GM21576 (cell line): ENCODE data around the gene CASP6.

ENCODE experiments used
- ATAC-seq: cut with Tn5 transposase; IDR thresholded peaks from one replicate; pipeline ENCODE4 v1.9.1; 2021; ENCODE audit warnings: mild to moderate bottlenecking, moderate library complexity; ENCODE audit not compliant: unreplicated experiment

Gene CASP6

DNA sequence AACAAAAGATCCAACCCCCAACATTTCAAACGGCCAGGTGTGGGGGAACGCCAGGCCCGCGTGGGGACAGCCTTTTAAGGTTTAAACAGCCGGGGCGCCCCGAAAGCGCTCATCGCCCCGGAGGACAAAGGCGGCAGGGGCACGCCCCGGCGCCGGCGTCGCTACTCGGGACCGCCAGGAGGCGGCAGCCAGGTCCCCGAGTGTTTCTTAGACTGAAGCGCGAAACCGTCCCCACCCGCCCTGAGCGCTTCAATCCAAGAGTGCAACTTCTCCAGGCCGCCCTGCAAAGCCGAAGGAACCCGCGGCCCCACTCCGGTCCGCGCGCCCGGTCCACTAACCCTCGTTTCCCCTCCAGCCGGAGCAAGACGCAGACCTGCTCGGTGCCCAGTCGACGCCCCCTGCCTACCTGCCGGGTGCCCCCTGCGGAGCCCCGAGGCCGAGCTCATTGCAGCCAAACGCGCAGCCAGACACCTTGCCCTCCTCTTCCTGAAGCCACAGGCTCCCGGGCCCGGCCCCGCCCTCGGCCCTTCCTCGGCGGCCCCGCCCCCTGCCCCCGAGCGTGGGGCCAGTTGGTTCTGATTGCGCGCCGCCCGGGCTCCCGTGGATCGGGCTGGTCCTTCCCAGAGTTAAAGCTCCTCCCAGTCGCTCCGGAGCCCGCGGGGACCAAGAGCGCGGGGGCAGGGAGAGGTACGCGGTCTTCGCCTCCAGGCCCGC is at the start of gene CASP6:
CASP6 (minus strand) TSS at position 496 of the 714 bp plus-strand sequence; CDS start at position 446, 50 bp downstream.
- ATAC-seq, result peak; percentile 71

DNA sequence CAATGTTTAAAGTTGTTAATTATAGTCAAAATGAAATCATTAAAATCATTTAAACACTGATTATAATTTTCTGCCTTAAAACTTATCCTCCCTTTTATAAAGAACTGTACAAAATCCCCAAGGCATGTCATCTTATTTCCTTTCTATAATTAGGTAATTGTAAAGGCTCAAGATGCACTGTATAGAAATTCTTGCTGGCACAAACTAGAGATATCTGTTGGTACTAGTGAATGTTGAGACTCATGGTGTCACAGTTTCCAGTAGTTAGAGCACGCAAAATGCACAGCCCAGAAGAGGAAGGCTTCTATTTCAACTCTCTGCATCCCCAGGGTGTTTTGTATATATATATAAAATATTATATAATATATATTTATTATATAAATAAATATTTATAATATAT is 49.3 kb upstream of the CASP6 start:
- ATAC-seq, result no peak

DNA sequence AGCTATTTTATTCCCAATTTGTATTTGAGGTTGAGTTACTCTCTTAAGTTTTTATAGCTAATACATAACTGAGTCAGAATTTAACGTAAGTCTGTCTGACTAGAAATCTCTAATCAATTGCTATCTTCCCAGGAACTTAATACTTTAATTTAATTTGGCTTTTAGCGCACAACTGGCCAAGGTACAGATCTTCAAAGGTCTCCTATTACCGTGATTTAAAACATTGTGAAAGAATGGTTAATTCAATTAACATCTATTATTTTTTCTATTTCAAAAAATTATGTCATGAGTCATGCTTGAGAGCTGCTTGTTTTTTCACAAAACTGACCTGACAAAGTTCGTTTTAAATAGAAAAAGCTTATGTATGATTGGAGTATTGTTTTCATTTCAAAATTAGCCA is 48.6 kb upstream of the CASP6 start:
- ATAC-seq, result no peak

DNA sequence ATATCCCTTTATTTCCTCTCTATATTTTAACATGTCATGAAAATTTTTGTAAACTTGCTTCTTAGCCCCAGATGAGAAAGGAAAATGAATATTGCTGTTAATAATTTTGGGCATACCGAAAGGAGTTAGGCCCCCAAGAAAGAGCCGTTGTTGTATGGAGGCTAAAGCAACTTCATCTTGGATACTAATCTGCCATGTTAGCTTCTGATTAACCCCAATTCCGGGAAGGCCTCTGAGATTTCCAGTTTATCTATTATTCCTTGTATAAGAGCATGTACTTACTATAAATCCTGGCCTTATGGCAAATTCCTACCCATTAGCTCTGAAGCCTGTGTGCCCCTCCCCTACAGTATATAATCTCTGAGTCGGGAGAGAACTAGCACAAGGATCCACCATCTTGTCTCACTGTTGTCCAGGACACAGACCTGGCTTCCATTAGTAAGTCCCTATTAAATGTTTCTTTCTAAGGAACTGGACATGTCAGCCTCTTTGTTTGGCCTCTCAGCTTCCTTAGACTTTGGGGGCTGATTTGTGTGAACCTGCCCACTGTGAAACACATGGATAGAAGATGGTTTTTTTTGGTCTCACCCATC is 47.5 kb upstream of the CASP6 start:
- no peak for ATAC-seq

DNA sequence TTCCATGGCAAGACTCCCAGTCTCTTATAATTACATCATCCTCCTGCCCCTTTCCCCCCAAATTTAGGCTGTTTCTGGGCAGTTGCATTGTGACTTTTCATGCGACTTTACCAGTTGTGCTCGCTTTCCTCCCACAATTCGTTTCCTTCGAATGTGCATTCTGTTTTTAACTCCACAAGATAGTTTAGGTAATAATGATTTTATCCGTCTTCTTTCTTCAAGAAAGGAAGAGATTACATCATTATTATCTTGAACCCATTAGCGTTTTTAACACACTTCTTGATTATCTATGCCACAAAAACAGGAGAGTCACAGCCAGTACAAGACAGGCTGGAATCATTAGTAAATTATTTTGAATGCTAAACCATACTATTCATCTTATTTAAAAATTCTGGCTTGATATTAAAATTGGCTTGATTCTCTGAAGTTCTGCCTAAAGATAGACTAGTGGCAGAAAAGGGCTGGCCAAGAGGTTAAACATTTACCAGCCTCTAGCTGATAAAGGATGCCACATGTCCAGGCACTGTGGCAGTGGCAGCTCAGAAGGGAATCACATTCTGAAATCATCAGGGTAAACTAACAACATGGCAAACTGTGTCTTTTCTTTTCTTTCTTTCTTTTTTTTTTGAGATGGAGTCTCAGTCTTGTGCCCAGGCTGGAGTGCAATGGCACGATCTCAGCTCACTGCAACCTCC is 46.3 kb upstream of the CASP6 start:
- ATAC-seq, result no peak

DNA sequence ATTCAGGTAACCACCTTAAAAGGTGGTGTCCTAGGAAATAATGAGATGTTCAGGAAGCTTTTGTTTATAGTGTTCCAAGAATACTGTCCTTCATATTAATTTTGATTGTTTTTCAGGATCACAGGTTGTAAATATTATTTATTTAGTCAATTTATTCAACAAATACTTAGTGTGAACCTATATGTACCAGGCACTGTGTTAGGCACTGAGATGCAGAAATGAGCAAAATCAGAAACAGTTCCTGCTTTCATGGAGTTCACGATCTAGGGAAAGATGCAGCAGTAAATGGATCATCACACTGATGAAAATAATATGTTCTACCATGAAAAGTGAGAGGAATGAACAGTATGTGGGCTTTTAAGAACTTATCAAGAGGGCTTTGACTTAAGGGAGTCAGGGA is 44.9 kb upstream of the CASP6 start:
- ATAC-seq, result no peak

DNA sequence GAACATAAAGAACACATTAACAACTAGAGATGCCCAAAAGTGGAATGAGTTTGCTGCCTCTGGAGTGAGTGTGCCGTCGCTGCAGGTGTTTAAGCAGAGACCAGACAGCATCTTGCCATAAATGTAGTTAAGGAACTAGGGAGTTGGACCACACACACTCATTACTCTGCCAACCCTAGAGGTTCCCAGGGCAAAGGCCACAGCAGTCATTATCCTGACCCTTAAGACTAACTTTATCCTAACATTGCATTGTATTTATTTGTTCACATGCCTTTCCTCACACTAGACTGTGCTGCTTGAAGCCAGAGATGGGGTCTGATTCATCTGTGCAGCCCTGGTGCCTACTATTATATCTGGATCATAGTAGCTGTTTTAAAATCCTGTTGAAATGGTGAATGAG is 43.5 kb upstream of the CASP6 start:
- no peak for ATAC-seq

DNA sequence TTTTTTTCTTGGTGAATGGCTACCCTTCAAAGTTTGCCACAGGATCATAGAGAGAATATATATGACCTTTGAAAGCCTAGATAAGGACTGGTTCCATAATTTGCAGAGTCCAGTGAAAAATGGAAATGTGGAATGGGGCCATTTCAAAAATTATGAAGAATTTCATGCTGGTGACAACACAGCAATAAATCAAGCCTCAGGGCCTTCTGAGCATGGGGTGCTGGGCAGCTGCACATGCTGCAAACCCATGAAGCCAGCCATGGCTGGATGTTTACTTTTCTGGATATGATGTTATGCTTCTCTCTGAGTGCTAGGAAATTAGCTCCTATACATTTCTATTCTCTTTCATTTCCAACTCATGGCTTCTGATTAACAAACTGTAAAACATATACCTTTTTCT is 42.6 kb upstream of the CASP6 start:
- no peak for ATAC-seq

DNA sequence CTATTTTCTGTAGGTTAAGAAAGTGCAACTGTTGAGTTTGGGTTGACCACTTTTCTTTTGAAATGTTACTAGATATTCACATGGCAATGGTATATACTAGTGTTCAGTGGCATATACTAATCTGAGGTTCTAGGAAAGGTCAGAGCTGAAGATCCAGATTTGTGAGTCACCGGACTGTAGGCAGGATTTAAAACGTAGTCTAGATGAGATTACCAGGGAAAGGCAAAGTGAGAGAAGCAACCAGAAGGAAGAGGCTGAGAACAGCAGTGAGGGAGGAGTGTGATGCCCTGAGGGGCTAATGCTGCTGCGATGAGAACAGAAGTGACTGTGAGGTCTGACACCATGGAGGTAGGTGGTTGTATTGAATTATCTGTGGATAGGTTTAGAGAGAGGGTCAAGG is 36.3 kb upstream of the CASP6 start:
- no peak for ATAC-seq

DNA sequence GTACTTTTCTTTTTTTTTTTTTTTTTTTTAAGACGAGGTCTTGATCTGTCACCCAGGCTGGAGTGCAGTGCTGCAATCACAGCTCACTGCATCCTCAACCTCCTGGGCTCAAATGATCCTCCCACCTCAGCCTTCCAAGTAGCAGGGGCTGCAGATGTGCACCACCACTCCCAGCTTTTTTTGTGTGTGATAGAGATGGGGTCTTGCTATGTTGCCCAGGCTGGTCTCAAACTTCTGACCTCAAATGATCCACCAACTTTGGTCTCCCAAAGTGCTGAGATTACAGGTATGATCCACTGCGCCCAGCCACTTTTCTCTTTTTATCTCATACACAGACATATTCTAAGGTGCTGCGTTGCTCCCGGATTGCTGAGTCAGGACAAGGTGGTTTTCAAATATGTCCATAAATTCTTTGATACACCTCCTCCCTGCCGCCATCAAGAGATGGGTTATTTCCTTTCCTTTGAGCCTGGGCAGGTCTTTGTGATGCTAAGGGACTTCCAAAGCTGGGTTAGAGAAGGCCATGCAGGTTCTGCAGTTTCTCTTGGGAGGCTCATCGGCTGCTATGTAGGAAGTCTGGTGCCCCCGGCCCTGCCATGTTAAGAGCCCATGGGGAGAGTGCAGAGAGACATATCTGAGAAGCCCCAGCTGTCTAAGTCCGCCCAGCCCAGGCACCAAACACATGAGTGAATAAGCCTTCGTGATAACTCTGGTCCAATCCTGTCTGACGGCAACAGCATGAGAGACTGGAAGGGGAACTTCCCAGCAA is 35.0 kb upstream of the CASP6 start:
- no peak for ATAC-seq

DNA sequence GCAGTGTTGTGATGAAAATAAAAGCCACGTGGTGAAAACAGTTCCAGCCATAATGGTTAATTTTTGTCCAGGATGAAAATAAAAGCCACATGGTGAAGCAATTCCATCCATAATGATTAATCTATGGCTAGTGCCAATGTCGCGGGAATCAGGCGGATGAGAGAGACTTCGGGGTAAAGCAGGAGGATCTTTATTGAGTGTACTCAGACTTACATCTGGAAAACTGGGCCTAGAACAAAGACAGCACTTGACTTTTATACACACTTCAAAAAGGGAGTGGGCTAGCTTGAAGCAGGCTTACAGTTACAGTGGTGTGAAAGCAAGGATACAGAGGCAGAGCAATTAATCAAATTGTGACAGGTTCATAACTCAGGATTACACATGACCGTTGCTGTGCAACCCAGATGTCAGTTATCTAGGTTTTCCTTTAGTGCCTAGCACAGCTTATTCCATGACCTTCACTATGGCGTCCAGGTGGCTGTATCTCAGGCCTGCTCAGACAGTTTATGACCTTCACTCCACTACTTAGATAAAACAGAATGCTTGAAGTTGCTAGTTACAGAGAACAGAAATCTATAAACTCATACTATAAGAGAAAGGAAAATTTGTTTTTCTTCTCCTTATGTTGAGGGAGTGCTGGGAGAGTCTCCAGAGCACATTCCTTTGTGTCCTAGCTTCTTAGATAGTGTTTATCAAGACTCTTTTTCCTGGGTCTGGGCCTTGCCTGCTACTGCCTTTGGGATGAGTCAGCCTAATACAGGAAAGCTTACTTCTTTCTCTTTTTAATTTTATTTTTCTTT is 32.5 kb upstream of the CASP6 start:
- no peak for ATAC-seq

DNA sequence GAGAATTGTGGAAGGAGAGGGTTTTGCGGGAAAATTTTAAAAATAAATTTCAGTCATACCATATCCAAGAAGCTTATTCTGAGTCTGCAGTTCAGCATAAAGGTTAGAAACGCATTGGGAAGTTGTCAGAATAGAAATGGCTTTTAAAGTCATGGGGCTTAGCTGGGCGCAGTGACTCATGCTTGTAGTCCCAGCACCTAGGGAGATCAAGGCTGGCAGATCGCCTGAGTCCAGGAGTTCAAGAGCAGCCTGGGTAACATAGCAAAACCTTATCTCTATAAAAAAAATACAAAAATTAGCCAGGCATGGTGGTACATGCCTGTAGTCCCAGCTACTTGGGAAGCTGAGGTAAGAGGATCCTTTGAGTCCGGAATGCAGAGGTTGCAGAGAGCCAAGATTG is 30.5 kb upstream of the CASP6 start:
- ATAC-seq, result no peak

DNA sequence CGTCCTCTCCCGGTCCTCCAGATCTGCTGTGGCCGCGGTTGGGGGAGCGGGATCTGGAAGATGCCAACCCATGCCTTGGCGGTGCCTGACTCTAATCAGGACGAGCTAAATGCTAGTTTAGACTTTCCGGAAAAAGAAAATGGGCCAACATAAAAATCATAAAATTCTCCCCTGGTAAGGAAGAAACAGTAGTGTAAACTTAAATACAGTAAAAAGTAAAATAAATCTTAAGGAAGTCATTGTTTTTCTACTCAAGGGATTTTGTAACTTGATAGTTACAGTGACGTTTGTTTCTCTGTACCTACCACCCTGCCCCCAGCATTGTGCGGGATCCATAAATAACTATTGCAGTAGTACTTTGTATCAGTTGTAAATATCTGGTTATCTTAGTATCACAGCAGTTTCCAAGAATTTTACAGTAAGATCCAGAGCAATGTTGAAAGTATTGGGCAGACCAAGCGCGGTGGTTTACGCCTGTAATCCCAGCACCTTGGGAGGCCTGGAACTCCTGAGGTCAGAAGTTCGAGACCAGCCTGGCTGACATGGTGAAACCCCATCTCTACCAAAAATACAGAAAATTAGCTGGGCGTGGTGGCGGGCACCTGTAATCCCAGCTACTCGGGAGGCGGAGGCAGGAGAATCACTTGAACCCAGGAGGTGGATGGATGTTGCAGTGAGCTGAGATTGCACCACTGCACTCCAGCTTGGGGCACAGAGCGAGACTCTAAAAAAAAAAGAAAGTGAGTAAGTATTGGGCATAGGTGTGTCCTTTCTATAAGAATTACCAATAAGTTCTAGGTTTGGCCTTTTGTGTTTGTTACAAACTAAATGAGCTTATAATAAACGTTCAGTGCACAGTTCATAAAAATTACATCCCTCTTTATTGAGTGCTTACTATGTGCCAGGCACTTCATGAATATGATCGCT is 27.6 kb upstream of the CASP6 start:
- no peak for ATAC-seq

DNA sequence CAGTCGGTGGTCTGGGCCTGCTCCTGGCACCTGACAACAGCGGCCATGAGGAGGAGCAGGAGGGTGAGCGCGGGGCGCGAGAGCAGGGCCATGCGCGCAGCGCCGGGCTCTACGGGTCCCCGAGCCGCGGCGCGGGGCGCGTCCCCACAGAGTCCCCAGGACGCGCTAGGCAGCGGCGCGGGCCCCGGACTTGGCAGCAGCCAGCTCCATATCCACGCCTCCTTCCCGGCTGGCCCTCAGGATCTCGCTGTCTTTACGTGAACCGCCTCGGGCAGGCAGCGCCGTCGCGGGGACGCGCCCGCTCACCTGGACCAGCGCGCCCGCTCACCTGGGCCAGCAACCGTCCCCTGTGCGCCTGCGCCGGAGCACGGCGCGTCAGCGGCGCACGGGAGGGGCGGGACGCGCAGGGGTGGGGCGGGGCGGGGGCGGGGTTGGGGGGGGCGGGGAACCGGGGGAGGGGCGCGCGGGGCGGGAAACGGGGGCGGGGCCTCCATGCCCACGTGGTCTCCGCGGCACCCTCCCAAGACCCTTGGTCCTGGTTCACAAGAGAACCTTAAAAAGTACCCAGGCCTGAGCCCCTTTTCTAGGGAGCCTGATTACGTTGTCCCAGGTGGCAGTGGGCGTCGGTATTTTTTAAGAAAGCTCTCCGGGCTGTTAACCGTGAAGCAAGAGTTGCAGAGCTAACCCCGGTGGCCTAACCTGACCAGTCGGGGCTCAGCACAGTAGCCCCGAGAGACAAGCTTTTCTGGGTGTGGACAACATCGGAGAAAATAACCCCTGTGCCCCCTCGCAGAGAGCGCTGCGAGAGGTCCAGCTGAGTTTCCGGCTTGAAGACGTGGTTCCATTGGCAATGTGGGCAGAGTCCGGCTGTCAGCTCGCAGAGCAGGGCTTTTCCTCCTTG is 26.7 kb upstream of the CASP6 start, which contains the start of gene PLA2G12A:
PLA2G12A (minus strand) TSS at position 353 of the 901 bp plus-strand sequence; CDS start at position 92, 261 bp downstream.
- peak; percentile 82 for ATAC-seq

DNA sequence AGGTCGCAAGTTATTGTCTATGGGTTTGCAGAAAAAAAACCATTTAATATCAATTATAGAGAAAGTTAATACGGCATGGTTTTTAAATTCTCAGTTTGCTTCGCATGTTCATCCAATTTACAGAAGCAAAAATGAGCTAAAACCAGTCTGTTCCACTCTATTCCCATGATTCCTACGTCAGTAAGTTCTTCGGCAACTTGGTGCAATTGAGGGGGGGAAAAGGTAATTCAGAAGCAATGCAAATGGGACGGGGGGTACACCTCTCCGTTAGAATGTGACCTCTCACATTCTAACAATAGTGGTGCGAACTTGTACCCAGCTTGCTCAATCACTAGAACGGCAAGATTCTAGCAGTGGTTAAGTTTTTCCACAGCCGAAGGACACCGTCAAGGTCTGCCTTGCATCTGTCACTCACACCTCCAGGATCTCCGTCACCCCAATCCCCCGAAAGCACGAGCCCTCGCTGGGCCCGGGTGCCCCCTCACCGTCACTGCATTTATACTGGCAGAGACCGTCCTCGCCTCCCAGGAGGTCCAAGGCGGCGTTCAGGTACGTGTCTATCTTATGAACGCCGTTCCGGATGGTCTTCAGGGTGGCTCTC is 26.0 kb upstream of the CASP6 start:
- no peak for ATAC-seq

DNA sequence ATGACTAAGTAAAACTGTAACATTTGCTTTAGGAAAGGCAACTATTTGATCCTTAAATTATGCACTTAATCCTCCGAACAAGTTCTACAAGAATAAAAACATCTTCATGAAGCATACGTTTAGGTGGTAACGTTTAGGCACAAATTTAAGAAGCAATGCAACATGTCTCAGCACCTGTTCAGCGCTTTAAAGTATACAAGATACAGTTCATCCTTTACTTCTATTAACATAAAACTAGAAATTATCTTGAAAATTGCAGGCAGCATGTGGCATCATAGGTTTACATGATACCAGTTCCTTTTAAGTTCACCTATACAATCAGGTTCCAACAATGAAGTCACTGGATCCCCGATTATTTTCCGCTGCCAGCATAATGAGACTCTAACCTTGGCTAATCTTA is 25.1 kb upstream of the CASP6 start:
- no peak for ATAC-seq

DNA sequence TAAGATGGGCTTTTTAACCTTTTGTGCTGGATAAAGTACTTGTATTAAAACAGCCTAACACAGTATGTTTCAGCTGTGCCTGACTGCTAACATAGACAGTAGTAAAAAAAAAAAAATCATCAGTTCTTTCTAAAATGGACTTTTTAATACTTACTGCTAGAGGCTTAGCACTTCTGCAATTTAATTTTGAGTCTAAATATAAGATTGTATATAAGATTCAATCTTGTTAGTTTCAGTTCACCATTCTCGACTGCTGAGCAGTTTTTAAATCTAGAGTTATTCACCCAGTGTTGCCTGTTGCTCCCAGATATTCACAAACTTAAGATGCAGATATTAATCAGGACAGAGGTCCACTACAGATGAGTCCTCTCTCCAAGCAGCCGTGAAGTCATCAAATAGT is 19.9 kb upstream of the CASP6 start:
- ATAC-seq, result no peak

DNA sequence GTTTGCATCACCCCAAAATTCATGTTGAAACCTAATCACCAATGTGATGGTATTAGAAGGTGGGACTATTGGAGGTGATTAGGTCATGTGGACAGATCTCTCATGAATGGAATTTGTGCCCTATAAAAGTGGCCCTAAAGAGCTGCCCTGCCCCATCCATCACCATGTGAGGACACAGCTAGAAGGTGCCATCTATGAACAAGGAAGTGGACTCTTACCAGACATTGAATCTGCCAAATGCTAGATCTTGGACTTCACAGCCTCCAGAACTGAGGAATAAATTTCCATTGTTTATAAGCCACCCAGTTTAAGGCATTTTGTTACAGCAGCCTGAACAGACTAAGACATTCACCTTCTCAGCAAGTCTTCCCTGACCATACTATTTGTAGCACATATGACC is 19.1 kb upstream of the CASP6 start:
- no peak for ATAC-seq
